Erythroblast (primary cell): ENCODE data around the gene PHC2.

ENCODE experiments used
- DNase-seq, 2 experiments: peaks; one replicate each; lab custom pipeline; 2025; lab: John Stamatoyannopoulos, UW
- GATA1 ChIP-seq: IDR thresholded peaks from 2 replicates; pipeline ENCODE4 v1.6.1; 2011; ENCODE audit warnings: low read depth, mild to moderate bottlenecking, control low read depth, low read length, moderate library complexity
- POLR2A ChIP-seq: IDR thresholded peaks from 2 replicates; pipeline ENCODE4 v1.6.1; 2011; ENCODE audit warnings: mild to moderate bottlenecking, low read length

PHC2 gene

DNA sequence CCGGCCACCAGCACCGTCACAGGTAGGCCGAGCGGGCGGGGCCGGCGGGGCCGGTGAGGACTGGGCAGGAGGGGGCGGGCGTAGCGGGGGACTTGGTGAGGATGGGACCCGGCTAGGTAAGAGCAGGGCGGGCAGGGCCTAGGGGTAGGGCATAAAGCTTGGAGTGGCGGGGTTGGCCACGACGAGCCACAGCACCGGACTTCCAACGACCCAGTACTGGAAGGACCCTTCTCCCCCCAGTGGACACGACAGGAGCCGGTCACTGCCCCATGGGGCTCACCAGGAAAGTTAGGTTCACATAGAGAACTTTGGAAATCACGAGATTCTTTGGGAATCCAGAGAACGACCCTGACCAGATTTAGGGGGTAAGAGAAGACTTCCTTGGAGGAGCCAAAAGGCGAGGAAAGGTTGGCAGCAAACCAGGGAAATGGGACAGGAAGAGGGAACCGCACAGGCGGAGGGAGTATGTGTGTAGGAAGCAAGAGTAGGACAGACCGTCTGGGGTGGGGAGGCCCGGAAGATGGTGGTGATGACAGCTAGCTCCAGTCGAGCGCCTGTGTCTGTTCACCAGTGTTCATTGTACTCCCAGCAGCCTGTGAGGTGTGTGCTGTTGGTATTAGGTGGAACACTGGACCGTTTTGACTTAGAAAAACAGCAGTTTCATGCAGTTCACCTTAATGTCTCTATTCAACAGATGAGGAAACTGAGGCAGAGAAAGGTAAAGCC lies 154.2 kb downstream of the PHC2 start:
- TF ChIP-seq POLR2A = no peak
- TF ChIP-seq GATA1 = no peak
- DNase-seq = no peak

DNA sequence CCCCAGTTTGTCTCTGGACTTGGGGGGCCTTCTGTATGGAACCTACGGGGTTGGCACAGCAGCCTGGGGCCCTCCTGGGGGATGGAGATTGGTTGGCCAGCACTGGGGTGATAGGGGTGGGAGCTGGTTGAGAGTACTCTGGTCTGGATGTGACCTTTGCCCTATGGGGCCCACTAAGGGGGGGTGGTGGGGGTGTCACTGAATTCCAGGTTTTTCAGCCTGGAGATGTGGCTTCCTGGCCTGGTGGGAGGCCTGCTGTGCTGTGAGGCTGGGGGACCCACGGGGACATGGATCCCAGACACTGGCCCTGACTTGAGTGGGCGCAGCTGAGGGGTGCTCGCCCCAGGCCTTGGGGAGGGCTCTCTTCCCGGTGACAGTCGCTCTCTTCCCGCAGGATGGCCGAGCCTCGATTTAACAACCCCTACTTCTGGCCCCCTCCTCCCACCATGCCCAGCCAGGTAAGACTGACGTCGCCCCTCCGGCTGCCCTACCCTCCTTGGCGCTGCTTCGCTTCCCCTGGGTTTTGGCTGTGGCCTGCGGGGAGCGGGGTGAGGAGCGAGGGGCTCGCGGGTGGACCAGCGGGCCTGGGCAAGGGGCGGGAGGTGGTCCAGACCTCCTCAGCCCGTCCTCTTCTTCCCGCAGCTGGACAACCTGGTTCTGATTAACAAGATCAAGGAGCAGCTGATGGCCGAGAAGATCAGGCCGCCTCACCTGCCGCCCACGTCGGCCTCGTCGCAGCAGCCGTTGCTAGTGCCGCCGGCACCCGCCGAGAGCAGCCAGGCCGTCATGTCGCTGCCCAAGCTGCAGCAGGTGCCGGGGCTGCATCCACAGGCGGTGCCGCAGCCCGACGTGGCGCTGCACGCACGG lies 155.0 kb downstream of the PHC2 start:
- no peak for TF ChIP-seq POLR2A
- no peak for TF ChIP-seq GATA1
- no peak for DNase-seq

DNA sequence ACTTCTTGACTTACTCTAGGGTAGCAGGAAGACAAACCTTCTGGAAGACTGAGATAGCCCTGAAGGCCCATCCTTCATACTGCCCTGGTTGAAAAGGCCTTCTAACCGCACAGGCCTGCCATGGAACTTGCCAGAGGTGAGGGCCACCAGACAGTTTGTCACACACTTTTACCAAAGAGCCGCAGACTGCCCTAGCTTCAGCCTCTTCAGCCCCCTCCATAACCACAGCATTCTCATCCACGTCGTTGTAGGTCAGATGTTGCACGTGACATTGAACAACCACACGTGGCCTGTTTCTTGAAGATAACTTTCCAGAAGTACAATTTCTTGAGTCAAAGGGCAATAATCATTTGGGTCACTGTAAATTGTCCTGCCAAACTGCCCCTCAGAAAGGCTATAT lies 155.7 kb downstream of the PHC2 start:
- DNase-seq = peak; percentile 13
- TF ChIP-seq GATA1 (no peak), POLR2A (no peak)

DNA sequence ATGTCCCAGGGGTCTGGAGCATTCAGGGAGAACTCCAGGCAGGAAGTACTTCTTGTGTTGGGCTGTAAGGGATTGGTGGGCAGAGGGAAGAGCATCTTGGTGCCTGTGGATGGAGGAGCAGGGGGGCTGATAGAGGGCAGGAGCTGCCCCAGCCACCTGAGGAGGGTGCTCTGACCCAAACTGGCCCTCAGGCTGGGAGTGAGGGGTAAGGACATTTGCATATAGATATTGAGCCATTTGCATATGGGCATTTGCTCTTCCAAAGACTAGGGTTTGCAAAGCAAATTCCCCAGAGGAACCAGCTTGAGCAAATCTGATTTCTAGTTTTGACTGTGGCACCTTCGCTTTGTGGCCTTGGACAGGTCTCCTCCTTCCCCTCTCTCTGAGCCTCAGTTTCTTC lies 156.4 kb downstream of the PHC2 start:
- TF ChIP-seq POLR2A (no peak), GATA1 (no peak)
- DNase-seq = no peak

DNA sequence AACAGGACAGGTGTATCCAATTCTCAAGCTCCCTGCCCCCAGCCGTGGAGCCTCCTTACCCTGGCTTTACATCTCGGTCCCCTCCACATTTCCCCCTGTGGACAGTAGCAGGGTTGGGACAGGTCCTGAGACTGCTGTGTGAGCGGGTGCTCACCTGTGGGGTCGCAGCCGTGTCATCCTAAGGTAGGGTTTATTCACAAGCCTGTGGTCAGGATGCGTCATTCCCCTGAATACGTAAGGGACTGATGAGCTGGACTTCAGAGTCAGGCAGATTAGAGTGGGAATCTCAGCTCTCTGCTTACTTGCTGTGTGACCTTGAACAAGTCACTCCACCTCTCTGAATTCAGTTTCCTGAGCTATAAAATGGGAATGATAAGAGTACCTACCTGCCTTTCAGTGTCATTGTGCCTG lies 156.9 kb downstream of the PHC2 start:
- DNase-seq = no peak
- TF ChIP-seq POLR2A (no peak), GATA1 (no peak)
